NCI-H2081 treated with DMSO at 0.1 percent for 48 hours (cell line): Measurements from ENCODE around the gene MICAL3.

ENCODE experiments used
- DNase-seq: peaks from one replicate; lab custom pipeline; 2025; lab: John Stamatoyannopoulos, UW

The MICAL3 gene

DNA sequence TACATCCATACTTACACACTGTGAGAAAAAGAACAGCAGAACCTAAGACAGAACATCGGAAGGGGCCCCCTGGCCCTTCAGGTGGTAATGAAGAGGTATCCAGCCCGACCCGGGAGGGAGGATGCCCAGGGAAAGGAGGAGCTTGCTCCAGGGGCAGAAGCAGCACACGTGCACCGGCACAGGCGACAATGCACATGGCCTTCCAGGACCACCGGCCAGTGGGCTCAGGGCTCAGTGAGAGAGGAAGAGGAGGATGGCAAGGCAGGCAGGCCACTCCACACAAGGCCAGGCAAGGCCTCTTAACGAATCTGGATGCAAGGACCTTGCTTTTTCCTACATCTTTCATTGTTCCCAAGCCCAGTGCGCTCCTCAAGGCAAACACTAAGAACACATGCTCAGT is 52.6 kb downstream of the MICAL3 start:
- no peak for DNase-seq

DNA sequence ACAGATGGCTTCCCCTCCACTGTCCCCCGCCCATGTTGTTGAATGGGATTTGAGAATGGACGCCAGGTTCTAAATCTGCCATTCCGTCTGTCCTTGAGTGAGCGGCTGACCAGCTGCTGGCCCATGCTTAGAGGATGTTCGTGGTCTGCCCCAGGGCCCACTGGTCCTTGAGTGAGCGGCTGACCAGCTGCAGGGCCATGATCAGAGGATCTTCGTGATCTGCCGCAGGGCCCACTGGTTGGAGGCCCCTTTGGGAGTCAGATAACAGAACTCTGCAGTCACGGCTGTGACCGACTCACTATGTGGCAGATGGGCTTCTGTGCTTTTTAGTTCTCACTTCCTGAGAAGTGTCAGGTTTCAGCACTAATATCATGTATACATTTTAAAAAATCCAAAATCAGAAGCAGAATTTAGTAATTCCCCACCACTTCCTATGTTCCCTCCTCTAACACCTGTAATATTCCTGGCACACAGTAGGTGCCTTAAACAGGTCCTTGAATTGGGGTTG is 54.1 kb downstream of the MICAL3 start:
- DNase-seq = no peak

DNA sequence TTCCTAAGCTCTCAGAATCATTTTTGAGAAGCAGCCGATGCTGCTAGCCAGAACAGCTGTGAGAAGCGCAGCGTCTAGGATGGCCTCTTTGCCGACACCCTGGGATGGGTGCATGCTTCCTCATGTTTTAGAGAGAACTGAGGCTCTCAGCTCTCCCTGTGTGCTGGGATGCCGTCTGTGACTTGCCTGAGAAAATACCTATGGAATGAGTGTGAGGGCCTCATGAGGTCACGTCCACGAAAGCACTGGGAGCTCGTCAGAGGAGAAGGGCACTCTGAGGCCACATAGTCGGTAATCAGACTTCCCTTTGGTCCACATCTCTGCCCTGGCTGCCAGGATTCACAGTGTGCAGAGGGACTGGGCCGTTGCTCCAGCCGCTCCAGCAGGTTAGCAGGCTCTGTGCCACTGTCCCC is 54.7 kb downstream of the MICAL3 start:
- no peak for DNase-seq

DNA sequence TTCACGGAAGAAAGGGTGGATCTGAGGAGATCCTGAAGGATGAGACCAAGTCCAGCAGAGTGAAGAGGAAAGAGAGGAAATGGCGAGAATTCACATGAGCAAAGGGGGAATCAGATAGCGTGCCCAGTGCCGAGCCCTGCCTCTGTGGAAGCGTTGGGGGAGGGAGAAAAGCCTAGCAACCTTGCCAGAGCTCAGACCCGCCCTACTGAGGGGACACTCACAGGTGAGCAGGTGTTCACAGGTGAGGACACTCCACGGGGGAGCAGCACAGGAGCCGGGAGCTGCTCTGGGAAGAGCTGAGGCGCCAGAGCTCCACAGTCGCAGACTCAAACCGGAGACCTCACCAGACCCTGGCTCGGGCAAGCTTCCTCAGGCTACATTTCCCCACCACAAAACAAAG is 56.2 kb downstream of the MICAL3 start:
- no peak for DNase-seq

DNA sequence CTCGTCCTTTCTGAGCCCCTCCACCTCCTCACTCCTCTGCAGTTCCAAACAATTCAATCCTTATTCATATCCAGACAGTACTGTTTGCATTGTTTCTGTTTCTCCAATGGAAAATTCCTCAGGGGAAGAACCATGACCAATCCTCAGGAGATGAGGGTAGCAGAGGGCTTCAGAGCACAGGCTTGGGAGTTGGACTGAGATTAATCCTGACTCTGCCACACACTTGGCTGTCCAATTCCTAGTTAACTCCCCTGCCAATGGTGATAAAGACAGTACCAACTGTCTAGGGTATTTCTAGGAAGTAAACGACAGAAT is 58.0 kb downstream of the MICAL3 start:
- DNase-seq = no peak

DNA sequence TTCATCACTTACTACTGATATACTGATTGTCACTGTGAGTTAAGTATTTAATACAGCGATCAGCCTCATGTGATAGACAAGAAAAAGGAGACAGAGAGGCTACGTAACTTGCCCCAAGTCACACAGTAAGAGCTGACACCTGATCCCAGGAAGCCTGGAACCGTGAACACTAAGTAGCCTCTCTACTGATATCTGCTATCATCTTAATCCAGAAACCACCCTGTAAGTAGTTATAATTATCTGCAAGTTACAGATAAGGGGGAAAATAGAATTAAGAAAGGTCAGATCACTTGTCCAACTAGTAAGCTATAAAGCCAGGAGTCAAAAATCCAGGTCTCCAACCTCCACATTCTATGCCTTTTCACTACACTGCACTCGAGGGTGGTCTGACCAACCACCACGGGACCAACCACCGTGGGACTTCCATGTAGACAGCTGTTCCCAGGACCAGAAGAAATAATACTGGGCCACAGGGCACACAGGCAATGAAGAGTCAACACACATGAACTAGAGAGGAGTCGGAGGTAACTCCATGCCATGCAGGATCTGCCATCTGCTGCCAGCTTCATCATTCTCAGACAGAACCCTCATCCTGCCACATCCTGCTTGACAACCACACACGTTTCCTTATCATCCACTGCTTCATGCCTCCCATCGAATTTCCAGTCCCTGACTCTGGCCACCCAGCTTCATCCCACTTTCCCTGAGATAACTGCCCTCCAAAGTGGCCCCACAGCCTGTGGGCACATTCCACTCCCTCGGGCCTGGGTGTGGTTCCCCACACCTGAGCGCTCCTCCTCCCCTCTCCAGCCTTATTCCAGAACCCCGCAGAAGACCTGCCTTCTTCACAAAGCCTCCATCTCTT is 58.6 kb downstream of the MICAL3 start:
- DNase-seq = no peak

DNA sequence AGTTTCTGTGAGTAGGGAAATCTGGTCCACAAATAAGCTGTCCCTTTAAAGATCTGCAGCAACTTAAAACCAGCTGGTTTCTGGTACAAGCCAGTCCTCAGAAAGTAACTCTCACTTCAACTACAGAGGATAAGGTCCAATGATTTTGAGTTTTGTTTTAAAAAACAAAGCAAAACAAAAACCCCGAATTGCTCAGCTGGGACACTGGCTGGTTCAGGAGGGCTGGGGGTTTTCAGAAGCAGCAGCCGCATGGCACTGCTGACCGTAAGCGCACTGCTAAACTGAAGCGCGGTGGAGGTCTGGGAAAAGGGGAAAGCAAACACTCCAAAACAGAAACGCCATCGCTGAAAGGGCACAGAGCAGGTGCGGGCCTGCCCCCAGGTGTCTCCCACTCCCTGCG is 59.7 kb downstream of the MICAL3 start:
- DNase-seq = no peak

DNA sequence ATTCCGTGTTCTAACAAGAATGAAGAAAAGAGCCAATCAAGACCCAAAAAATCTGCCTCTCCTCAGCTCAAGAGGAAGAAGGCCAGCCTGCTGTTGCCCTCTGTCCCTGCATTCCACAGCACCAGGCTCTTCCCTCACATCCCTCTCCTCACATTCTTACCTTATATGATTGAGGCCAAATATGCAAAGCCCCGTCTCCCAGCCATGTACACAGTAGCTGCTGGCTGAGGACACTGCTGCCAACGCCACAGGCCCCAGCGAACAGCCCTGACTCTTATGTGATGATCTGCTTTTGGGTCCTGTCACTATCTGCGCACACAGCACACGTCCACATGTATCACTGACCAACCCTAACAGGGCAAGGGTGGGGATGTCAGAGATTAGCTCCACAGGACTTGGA is 60.2 kb downstream of the MICAL3 start:
- no peak for DNase-seq

DNA sequence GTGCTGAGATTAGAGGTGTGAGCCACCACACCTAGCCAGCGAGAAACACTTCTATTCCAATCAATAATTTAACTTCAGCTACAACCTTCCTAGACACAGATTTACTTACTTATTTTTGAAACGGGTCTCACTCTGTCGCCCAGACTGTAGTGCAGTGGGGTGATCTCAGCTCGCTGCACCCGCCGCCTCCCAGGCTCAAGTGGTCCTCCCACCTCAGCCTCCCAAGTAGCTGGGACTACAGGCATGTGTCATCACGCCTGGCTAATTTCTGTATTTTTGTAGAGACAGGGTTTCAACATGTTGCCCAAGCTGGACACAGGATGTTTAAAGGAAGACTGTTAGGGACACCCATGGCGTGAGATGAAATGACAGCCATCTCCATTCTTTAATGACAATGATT is 61.3 kb downstream of the MICAL3 start:
- no peak for DNase-seq

DNA sequence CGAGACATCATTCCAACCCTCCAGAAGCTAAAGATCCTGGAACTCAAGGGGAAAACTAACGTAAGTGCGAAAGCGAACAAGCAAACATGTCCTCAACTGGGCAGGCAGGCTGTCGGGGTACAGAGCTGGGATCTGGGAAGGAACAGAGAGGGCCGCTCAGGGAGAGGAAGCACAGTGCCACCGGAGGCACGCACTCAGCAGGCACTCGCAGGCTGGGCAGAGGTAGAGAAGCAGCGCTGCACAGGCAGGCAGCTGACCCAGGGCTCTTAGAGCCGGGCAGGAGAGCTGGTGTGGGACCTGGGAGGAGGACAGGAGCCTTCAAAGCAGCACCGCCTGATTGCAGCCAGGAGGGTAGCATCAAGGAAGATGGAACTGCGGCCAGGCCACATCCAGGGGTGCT is 62.2 kb downstream of the MICAL3 start:
- DNase-seq = no peak

DNA sequence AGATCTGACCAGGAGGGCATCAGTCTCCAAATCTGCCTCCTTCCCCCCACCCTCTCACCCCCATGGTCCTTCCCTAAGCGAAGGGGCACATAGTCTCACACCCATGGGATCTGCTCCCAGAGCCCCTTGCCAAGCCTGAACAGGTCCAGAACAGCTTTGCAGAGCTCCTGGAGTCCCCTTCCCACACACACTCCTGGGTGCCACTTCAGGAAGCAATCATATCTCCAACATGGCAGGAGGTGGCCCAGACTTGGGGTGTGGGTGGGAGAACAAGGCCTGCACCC is 63.0 kb downstream of the MICAL3 start:
- no peak for DNase-seq

DNA sequence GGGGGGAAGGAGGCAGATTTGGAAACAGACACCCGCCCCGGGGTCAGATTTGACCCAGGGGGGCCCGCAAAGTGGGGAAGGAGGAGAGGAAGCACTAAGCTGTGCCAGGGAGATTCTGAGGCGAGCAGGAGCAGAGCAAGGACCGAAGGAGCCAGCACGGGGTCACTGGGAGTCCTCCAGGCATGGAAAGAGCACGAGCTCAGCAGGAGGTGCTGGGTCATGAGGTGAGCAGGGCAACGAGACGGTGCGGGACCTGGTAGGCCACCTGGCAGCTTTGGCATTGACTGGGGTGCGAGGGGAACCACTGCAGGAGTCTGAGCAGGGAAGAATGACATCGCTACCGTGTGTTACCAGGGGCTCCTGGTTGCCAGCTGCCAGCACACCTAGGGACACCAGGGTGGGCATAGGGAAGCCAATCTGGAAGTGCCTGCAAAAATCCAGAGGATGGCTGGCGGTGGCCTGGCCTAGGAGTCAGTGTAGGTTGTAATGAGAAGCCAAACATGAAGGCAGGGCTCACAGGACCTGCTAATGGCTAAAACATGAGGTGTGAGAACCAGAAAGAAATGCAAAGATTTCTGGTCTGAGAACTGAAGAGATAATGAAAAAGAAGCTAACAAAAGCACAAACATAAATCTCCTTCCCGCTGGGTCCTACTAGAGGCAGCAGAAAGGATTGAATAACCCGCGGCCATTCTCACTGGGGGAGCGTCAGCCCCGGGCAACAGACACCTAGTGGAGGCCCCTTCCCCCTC is 63.5 kb downstream of the MICAL3 start:
- no peak for DNase-seq

DNA sequence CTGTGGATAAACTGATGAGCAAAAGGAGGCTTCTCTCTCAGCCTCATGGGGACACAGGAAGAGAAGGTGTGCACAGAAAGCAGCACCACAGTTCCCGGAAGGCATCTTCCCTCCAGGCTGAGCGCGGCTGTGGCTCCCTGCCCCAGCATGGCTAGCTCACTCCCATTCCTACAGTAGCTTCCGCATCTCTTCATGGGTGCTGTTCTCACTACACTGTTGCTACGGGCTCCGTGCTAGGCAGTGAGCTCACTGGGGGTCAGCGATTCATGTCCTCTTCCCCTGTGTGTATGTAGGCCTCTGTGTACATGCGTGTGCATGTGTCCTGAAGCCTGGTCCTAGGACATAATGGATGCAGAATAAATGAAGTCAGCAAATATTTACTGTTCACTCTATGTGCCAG is 64.3 kb downstream of the MICAL3 start:
- DNase-seq = no peak

DNA sequence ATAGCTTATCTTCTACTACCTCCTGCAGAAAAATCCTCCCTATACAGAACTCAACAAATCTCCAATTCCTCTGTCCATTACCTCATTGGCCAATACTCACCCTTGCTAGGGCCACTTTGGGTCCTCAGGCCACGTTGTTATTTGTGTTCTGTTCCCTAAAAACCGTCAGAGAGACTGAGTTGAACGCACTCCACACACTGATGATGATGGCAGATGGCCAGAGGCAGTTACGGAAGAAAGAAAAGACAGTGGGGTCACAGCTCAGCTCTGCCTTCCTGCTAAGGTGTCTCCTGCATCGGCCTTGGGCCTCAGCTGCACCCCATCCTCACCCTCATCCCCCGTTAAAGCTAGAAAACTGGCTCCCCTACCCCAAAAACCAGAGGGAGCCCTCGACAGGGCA is 66.2 kb downstream of the MICAL3 start:
- no peak for DNase-seq

DNA sequence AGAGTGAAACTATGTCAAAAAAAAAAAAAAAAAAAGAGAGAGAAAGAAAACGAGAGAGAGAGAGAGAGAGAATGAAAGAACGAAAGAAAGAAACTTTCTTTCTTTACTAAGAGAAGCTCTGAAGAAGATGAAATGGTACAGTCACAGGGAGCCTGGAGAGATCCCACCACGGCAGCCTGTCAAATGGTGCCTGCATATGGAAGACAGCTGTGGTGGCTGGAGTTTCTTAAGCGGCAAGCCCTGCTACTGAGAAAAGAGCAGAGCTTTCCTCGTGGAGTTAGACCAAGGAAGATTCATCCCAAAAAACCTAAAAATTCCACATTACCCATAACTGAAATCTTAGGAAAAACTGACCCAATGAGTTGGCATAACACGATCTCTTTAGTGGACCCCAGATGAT is 66.7 kb downstream of the MICAL3 start:
- DNase-seq = no peak

DNA sequence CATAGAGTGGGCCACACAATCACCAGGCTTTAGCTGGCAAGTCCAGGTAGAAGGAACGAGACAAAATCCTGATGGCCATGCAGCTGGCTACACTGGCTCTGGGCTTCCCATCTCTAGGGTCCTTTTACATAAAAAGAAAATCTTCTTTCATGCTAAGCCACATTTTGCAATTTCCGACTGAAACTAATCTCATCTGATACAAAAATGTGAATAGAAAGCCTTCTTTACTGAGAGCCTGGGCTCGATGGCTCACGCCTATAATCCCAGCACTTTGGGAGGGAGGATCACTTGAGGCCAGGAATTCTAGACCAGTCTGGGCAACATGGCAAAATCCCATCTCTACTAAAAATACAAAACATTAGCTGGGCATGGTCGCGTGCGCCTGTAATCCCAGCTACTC is 67.2 kb downstream of the MICAL3 start:
- DNase-seq = no peak

DNA sequence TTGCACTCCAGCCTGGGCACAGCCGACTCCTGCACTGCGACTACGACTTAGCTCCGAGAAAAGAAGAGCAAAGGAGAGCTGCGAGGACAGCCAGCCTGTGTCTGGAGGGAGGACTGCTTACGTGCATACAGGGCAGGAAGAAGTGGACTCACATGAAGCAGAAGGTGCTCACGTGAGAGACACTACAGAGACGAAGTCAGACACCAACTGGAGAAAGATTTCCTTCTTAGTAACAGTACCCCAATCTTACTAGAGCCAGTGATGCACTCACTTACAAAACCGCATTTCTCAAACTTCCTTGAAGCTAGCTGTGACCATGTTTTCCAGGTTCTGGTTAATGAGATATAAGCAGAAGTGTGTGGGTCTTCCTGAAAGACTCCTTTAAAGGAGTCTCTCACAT is 67.7 kb downstream of the MICAL3 start:
- no peak for DNase-seq

DNA sequence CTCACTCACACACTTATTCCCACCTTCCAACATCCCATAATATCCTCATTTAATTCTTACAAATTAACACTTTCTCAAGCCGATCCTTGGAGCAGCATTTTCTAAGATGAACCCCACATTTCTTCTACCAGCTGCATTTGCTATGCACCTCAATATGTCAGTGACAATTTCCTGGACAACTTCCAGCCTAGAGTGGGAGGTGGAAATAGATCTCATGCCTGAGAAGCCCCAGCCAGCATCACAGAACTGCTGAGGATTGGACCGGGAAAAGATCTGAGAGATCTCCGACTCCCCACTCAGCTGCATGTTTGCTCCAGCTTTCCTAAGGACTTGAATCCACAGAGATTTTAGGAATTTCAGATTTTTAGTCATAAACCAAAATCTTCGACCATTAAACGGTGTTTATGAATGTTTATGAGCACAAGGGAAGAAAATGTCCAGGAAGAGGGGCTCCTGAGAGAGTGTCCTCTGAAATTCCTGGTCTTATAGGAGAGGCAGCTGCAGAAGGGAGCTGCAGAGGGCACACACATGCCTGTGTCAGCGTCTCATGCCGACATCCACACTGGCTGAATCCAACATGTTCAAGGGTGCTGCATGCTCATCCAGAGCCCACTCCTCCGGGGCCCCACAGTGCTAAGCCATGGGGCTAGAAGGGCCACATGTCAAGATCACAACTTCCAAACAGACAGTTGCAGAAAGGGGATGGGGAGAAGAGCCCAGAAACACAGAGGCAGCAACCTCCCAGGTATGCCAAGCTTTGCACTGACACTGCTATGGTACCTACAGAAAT is 68.6 kb downstream of the MICAL3 start:
- no peak for DNase-seq

DNA sequence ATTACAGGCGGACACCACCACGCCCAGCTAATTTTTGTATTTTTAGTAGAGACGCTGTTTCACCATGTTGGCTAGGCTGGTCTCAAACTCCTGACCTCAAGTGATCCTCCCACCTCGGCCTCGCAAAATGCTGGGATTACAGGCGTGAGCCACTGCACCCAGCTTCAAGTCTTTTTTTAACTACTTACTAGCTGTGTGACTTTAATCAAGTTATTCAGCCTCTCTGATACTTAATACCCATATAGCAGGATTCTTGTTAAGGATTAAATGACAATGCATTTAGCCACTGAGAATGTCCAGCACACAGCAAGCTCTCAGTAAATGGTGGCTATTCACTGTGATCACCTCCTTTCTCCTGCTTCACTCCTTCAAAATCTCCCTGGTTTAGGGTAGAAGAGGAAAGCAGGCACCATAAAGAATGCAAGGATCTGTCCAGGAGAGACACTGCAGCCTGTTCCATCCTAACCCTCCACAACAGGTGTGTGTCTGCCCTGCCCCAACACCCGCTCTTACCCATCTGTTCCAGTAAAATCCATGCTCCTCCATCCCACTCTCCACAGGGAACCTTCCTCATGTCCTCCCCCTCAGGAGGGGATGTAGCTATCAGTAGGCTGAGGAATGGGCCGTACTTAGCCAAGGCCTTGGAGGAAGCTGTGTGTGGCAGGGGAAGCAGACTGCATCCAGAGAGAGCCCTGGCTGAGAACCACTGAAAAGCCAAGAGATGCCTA is 69.3 kb downstream of the MICAL3 start:
- DNase-seq = no peak

DNA sequence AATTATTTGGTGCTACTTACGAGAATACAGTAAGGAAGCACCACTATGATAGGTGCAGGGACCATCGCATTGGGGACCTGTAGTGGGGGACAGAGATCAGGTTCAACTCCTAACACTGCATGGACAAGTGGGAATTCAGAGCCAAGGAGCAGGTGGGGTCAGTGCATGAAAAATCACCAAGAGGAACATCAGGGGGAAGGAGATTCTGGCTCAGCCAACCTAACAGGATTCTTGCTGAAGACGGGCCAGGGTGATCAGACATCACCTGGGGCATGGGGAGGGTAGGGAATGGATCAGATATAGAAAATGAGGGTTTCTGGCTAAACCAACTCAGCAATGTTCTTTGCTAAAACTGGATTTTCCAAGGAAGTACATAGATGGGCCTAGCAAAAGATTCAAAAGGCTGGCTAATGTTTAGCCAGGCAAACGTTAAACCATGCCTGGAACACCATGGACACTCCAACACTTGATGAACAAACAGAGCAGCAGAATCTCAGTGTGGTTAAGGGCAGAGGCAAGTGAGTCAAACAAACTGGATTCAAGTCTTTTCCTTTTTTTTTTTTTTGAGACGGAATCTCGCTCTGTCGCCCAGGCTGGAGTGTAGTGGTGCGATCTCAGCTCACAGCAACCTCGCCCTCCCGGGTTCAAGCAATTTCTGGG is 70.0 kb downstream of the MICAL3 start:
- DNase-seq = no peak

DNA sequence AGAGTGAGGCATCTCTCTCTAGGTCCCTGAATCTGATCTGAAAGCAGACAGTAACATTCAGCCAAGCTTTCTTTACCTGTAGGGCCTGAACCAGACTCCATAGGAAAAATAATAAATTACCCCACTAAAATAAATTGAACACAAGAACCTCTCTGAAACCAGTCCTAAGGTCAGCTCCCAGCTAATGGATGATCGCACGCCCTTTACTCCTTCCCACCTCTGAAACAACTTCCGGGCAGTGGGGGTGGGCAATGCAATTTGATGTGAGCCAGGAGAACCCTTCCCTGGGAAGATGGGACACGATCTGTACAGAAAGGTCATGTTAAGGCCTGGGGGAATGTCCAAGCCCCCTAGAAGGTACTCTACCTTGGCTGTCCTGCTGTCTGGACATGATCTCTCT is 71.2 kb downstream of the MICAL3 start:
- no peak for DNase-seq
